Panc1 (cell line): ENCODE data around the gene WDR86. TPM values are rescaled to one million over a fixed set of nuclear protein-coding genes. Genes with fewer than 3 reads are reported as not detected.

Source experiments
- ATAC-seq: fragments of 200-7000 bp; cut with Tn5 transposase; 2 replicates; pipeline ENCODE4 v1.9.1; 2020; ENCODE audit warnings: mild to moderate bottlenecking, moderate library complexity
- BruUV-seq: library from RNA; stranded (reverse); fragments of 400-500 nt; replicated peaks from 2 replicates; lab custom pipeline; 2021; lab: Mats Ljungman, UMichigan
- CTCF ChIA-PET: fragments of 300-600 bp; sonication (Branson Sonifier 250); formaldehyde crosslinking; loops from one replicate; lab custom pipeline; 2022; ENCODE audit warnings: antibody characterized with exemption; lab: Charles Lee
- POLR2A ChIA-PET: fragments of 300-600 bp; sonication (Branson Sonifier 250); formaldehyde crosslinking; loops from one replicate; lab custom pipeline; 2022; ENCODE audit warnings: antibody characterized with exemption; lab: Charles Lee
- DNase-seq: peaks from one replicate; pipeline ENCODE4 v3.0.0-alpha.2; 2010; ENCODE audit warnings: low read depth, low spot score
- H3K27ac ChIP-seq: 2 replicates; pipeline ENCODE4 v1.5.1; 2011; ENCODE audit warnings: mild to moderate bottlenecking, low read length, inconsistent platforms
- H3K27me3 ChIP-seq: fragments of 200-500 bp; sonication (Bioruptor generic); 2 replicates; pipeline ENCODE4 v1.6.0; 2014; ENCODE audit warnings: low read length, inconsistent platforms; ENCODE audit not compliant: control insufficient read depth, insufficient read depth
- H3K36me3 ChIP-seq: fragments of 200-500 bp; sonication (Bioruptor generic); 2 replicates; pipeline ENCODE4 v1.5.1; 2014; ENCODE audit warnings: inconsistent platforms, mild to moderate bottlenecking, low read length, moderate library complexity; ENCODE audit not compliant: control insufficient read depth, insufficient read depth
- H3K4me1 ChIP-seq: 2 replicates; pipeline ENCODE4 v1.5.1; 2011; ENCODE audit warnings: inconsistent platforms, mild to moderate bottlenecking, low read length, moderate library complexity; ENCODE audit not compliant: control insufficient read depth, insufficient read depth
- H3K4me3 ChIP-seq, 2 experiments: 2 replicates each; pipeline ENCODE4 v1.5.1; 2011 to 2012; ENCODE audit warnings: low read depth in 2 of 2, low read length in 2 of 2, mild to moderate bottlenecking in 2 of 2, inconsistent platforms in 1 of 2, moderate library complexity in 1 of 2
- H3K9me3 ChIP-seq: fragments of 200-500 bp; sonication (Bioruptor generic); 2 replicates; pipeline ENCODE4 v1.5.1; 2014; ENCODE audit warnings: low read depth, mild to moderate bottlenecking, inconsistent platforms, low read length, moderate library complexity; ENCODE audit not compliant: control insufficient read depth, insufficient read depth
- POLR2AphosphoS5 ChIP-seq: IDR thresholded peaks from 2 replicates; pipeline ENCODE4 v1.6.1; 2012; ENCODE audit warnings: mild to moderate bottlenecking, low read depth, low read length, moderate library complexity
- SIN3A ChIP-seq: IDR thresholded peaks from 2 replicates; pipeline ENCODE4 v1.6.1; 2012; ENCODE audit warnings: low read depth, mild to moderate bottlenecking, low read length, moderate library complexity, borderline replicate concordance; ENCODE audit not compliant: insufficient read depth
- TCF7L2 ChIP-seq: IDR thresholded peaks from 2 replicates; pipeline ENCODE4 v1.6.1; 2011; ENCODE audit warnings: mild to moderate bottlenecking, low read depth, low read length, inconsistent platforms
- in situ Hi-C: cut with HindIII; loops from 2 replicates; pipeline ENCODE4 v1.10.0; 2016; ENCODE audit warnings: low sequenced_read_pairs, low pct_unique_long_range_greater_than_20kb
- intact Hi-C: fragments of 100-400 bp; cut with micrococcal nuclease; formaldehyde crosslinking; loops from one replicate; pipeline ENCODE4 v1.10.0; 2022; ENCODE audit not compliant: unreplicated experiment
- total RNA-seq: library from RNA; stranded (reverse); gene quantifications from one replicate; pipeline ENCODE4 v1.2.1, GENCODE V29; 2021; ENCODE audit not compliant: unreplicated experiment
- TF ChIP-seq, protein P1 (sequence below), 2 experiments: IDR thresholded peaks; 2 replicates each; pipeline ENCODE4 v1.6.1; 2011 to 2012; ENCODE audit warnings: low read depth in 2 of 2, control low read depth in 1 of 2, low read length in 1 of 2, mild to moderate bottlenecking in 1 of 2, moderate library complexity in 1 of 2; ENCODE audit not compliant: insufficient read depth in 1 of 2
- TF ChIP-seq, protein P2 (sequence below): fragments of 450-650 bp; IDR thresholded peaks from 2 replicates; pipeline ENCODE4 v1.5.1; 2017; ENCODE audit warnings: mild to moderate bottlenecking

Gene WDR86
- total RNA-seq, 1 experiment from 2014 or later = 0.72 TPM

DNA sequence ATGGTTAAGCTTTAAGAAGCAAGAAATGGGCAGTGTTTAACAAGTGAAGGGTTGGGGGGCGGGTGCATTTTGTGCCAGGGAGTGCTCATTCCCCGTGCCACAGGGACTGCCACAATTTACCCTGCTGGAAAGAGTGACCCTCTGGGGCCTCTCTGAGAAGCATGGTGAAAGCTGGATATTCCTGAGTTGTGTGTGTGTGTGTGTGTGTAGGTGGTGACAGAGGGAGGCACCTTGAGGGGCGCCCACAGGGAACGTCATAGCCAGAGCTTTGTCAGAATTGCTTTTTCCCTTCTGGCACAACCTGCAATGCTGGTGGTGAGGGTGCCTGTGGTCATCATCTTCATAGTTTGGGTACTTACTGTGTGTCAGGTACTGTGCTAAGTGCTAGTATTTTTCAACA lies 2.5 kb upstream of the WDR86 start:
- Histone ChIP-seq H3K9me3 (no peaks in the 10 kb centered on the region), H3K27ac (no peak overlapping the region), H3K36me3 (no peaks in the 10 kb centered on the region), H3K4me1 (no peaks in the 10 kb centered on the region; the same call in none of the 2 replicates), H3K27me3 (no peaks in the 10 kb centered on the region), H3K4me3 (no peak overlapping the region)
- intact Hi-C loops (no loop called here), in situ Hi-C loops (no loop called here)
- ChIA-PET CTCF (interaction anchor here (0.7 kb wide), 1 partner anchor 41 kb away, joined by 4 read pairs; no protein-coding TSS in a partner anchor), POLR2A (interaction anchor here (0.5 kb wide), 1 partner anchor 185 kb away, joined by 3 read pairs; the partner anchor contains the start of gene ABCF2)
- ATAC-seq = no peak
- TF ChIP-seq SIN3A (no peak), TCF7L2 (no peak), POLR2AphosphoS5 (no peak)
- TF ChIP-seq, protein P1, sequence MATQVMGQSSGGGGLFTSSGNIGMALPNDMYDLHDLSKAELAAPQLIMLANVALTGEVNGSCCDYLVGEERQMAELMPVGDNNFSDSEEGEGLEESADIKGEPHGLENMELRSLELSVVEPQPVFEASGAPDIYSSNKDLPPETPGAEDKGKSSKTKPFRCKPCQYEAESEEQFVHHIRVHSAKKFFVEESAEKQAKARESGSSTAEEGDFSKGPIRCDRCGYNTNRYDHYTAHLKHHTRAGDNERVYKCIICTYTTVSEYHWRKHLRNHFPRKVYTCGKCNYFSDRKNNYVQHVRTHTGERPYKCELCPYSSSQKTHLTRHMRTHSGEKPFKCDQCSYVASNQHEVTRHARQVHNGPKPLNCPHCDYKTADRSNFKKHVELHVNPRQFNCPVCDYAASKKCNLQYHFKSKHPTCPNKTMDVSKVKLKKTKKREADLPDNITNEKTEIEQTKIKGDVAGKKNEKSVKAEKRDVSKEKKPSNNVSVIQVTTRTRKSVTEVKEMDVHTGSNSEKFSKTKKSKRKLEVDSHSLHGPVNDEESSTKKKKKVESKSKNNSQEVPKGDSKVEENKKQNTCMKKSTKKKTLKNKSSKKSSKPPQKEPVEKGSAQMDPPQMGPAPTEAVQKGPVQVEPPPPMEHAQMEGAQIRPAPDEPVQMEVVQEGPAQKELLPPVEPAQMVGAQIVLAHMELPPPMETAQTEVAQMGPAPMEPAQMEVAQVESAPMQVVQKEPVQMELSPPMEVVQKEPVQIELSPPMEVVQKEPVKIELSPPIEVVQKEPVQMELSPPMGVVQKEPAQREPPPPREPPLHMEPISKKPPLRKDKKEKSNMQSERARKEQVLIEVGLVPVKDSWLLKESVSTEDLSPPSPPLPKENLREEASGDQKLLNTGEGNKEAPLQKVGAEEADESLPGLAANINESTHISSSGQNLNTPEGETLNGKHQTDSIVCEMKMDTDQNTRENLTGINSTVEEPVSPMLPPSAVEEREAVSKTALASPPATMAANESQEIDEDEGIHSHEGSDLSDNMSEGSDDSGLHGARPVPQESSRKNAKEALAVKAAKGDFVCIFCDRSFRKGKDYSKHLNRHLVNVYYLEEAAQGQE (IDR thresholded peaks at IDR 0.05; ENCODE audit: insufficient read depth in 1 of 2, low read depth in 2 of 2, low read length in 1 of 2) = no peak
- TF ChIP-seq, protein P2, sequence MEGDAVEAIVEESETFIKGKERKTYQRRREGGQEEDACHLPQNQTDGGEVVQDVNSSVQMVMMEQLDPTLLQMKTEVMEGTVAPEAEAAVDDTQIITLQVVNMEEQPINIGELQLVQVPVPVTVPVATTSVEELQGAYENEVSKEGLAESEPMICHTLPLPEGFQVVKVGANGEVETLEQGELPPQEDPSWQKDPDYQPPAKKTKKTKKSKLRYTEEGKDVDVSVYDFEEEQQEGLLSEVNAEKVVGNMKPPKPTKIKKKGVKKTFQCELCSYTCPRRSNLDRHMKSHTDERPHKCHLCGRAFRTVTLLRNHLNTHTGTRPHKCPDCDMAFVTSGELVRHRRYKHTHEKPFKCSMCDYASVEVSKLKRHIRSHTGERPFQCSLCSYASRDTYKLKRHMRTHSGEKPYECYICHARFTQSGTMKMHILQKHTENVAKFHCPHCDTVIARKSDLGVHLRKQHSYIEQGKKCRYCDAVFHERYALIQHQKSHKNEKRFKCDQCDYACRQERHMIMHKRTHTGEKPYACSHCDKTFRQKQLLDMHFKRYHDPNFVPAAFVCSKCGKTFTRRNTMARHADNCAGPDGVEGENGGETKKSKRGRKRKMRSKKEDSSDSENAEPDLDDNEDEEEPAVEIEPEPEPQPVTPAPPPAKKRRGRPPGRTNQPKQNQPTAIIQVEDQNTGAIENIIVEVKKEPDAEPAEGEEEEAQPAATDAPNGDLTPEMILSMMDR = no peak
- DNase-seq = no peak
- no TSS peak for BruUV-seq

DNA sequence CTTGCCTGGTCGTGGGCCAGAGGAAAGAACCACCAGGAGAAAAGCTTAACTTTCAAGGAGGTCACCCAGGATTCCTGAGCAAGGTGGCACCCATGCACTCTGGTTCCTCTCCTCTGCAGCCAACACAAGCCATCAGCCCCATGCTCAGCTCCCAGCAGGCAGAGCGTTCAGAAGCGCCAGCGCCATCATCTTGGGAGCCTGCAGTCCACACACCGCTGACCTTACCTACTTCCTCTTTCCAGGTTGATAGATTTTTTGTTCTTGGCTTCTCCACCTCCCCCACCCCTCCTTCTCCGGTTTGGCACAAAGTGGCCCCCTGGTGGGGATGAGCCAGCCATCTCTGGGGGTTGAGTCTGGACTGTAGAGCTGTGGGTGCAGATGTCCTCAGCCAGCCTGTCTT lies 1.7 kb upstream of the WDR86 start:
- Histone ChIP-seq H3K4me3 (no peak overlapping the region), H3K27ac (no peak overlapping the region), H3K9me3 (no peaks in the 10 kb centered on the region), H3K36me3 (no peaks in the 10 kb centered on the region), H3K27me3 (no peaks in the 10 kb centered on the region), H3K4me1 (no peaks in the 10 kb centered on the region; the same call in none of the 2 replicates)
- intact Hi-C loops = no loop called here
- no peak for ATAC-seq
- in situ Hi-C loops = no loop called here
- ChIA-PET CTCF (interaction anchor here (0.7 kb wide), 1 partner anchor 42 kb away, joined by 4 read pairs; no protein-coding TSS in a partner anchor), POLR2A (interaction anchor here (0.5 kb wide), 1 partner anchor 48 kb away, joined by 6 read pairs; no protein-coding TSS in a partner anchor)
- no TSS peak for BruUV-seq
- no peak for DNase-seq
- TF ChIP-seq POLR2AphosphoS5 (no peak), TCF7L2 (no peak), SIN3A (no peak)
- TF ChIP-seq, protein P1 (IDR thresholded peaks at IDR 0.05; ENCODE audit: insufficient read depth in 1 of 2, low read depth in 2 of 2, low read length in 1 of 2) = no peak
- TF ChIP-seq, protein P2 = no peak
